Fibroblast of villous mesenchyme (primary cell): Measurements from ENCODE around the gene XPO4. TPM values are rescaled to one million over a fixed set of nuclear protein-coding genes. Genes with fewer than 3 reads are reported as not detected.

Experiments used
- DNase-seq: peaks from one replicate; pipeline ENCODE4 v3.0.0-alpha.2; 2010; ENCODE audit warnings: low read depth
- H3K4me3 ChIP-seq: 2 replicates; pipeline ENCODE4 v1.5.1; 2011; ENCODE audit warnings: low read depth, mild to moderate bottlenecking, low read length
- total RNA-seq: library from RNA; depleted of rRNA; stranded (reverse); fragments of >200 nt; gene quantifications from 2 replicates; pipeline ENCODE4 v1.2.3, GENCODE V29; 2012
- TF ChIP-seq, protein P1 (sequence below): IDR thresholded peaks from 2 replicates; pipeline ENCODE4 v1.5.1; 2012; ENCODE audit warnings: low read depth, mild to moderate bottlenecking, low read length; ENCODE audit not compliant: insufficient read depth

The XPO4 gene
- total RNA-seq, 1 donor: 29.8 TPM

DNA sequence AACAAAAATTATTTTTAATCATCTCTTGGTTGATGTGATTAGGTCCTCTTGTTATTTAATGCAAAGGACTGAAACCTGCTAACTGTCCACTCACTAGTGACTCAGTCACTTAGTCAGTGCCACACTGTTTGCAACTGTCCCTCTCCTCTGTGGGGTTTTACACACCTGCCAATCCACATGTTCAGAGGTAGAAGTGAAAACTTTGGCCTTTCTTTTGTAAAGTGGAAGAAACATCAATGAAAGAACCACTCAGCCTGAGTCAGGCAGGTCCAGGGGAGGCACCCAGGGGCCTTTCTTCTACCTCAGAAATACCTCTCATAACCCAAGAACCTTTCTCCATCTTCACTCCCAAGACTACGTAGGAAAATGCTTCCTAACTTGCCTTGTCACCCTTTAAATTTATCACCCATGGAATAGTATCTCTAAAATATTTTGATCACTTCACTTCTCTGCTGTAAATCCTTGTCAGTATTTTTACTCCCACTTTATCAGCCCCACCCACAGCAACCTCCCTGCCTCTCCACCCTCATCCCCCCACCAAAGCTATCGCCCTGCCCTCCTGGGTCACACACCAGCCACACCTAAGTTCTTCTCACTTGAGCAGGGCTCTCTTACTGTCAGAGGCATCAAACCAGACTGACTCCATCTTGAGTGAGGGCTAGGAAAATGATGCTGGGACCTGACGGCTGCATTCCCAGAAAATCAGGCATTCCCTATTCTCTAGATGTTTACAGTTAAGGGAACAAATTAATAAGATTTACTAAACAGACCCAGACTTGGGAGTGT is 99.2 kb downstream of the XPO4 start:
- no peak overlapping the region for H3K4me3 ChIP-seq
- no peak for DNase-seq
- TF ChIP-seq, protein P1, sequence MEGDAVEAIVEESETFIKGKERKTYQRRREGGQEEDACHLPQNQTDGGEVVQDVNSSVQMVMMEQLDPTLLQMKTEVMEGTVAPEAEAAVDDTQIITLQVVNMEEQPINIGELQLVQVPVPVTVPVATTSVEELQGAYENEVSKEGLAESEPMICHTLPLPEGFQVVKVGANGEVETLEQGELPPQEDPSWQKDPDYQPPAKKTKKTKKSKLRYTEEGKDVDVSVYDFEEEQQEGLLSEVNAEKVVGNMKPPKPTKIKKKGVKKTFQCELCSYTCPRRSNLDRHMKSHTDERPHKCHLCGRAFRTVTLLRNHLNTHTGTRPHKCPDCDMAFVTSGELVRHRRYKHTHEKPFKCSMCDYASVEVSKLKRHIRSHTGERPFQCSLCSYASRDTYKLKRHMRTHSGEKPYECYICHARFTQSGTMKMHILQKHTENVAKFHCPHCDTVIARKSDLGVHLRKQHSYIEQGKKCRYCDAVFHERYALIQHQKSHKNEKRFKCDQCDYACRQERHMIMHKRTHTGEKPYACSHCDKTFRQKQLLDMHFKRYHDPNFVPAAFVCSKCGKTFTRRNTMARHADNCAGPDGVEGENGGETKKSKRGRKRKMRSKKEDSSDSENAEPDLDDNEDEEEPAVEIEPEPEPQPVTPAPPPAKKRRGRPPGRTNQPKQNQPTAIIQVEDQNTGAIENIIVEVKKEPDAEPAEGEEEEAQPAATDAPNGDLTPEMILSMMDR: no peak

DNA sequence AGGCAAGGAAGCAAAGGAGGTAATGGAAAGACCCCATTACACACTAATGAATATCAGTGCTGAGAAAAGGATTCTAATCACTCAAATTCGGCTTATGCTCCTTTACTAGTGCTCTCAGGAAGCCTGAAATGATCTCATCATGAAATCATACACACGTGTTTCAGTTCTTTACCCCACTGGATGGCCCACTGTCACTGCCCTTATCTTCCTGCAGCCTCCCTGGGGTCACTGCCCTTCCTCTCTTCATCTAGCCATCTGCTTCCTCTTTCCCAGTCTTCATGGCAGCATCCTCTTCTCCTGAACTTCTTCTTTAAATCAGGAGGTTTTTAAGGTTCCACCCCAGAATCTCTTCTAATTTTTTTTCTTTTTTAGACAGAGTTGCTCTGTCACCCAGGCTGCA is 100.8 kb downstream of the XPO4 start:
- H3K4me3 ChIP-seq: no peak overlapping the region
- TF ChIP-seq, protein P1: no peak
- DNase-seq: no peak

DNA sequence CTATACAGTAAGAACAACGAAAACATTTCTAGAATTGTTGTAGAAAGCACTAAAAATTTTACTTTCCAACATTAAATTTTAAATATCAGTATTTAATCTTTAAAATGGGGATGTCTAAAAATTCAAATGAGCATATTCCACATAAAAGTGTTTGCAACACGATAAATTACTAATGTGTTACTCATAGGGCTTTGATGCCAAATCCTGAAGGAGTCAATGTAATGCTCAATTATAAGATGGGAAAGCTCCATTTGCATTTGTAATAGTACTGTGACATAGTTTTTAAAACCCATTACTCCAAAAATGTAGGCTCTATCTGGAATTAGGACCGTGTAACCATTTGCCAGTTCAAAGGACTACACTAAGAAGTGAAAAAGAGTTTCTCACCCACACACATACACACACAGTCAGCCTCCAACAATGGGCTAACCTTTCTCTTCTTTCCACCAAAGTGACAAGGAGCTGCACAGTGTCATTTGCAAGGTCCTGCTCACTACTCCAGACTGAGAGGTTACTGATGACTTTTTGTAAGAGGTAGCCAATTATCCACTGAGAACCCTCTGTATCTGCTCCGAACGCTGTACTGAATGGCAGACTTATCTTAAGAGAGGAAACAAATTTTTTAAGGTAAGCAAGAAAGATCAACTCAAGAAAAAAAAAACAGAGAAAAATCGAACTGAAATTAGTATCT is 102.7 kb downstream of the XPO4 start:
- DNase-seq: peak; percentile 14
- no peak overlapping the region for H3K4me3 ChIP-seq
- TF ChIP-seq, protein P1: no peak

DNA sequence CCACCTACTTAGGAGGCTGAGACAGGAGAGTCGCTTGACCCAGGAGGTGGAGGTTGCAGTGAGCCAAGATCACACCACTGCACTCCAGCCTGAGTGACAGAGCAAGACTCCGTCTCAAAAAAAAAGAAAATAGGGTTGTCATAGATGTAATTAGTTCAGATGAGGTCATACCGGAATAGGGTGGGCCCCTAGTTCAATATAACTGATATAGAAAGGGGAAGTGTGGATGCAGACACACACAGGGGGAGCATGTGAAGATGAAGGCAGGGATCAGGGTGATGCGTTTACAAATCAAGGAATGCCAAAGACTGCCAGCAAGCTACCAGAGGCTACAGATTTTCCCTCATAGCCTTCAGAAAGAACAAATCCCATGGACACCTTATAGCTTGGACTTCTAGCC is 104.5 kb downstream of the XPO4 start:
- no peak for DNase-seq
- TF ChIP-seq, protein P1: no peak
- no peak overlapping the region for H3K4me3 ChIP-seq

DNA sequence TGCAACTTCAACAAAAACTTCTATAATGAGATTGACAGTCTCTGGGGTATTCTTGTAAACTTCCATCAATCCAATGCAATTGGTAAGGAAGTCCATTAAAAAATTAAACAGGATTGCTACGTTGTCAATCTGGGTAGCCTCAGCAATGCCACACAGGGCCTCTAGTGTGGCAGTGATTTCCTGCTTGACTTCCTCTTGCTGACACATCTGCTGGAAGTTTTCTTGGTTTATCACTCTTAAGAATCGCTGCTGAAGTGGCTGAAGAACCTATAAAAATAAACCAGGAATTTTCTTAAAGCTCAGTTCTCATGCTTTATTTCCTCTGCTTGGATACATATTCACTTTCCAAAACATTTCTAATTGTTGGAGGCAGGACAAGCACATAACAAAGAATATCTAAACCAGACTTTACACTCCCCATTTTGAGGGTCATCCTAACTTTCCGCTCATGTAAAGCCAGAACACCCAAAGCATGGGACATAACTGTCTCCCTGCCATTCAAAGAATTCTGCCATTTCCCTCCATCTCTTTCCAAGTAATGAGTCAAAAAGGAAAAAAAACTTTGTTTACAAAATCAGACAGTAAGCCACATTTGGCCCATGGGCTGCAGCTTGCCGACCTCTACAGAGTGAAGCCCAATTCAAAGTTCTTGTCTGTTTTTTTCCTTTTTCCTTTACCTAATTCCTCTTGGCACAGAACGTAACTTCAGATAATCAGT is 105.6 kb downstream of the XPO4 start:
- peak; percentile 45 for DNase-seq
- TF ChIP-seq, protein P1: peak; percentile 3

DNA sequence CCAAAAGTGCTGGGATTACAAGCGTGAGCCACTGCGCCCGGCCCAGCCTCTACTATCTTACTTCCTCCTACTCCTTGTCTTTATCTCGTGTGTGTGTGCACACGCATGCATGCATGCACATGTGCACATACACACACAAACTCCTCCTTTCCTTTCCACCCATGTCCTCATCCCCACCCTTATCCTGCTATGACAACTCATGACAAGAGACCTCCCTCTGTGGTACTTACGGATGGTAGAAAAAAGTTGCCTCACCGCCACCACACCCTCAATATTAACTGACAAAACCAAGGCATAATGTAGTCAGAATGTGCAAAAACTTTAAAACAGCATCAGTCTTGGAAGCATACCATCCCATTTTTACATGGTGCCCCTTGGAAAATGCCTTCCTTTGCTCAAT is 112.9 kb downstream of the XPO4 start:
- TF ChIP-seq, protein P1: no peak
- DNase-seq: no peak
- H3K4me3 ChIP-seq: no peak overlapping the region

More for the DNA sequence above, 105.6 kb downstream of the XPO4 start:
- no peak overlapping the region for H3K4me3 ChIP-seq
